ENCODE data around the gene ATRN.
"Not testable (repeated sequence)": the region's sequence is repeated elsewhere in the genome, so short reads cannot be mapped to it uniquely, and the experiment has no call there.

ATRN gene

GRCh38 chr20:3470208-3470626, 601 bp upstream of the ATRN start:
- no peak for DNase-seq (ENCODE audit: low read depth)

GRCh38 chr20:3471397-3472021, 691 bp downstream of the ATRN start:
- DNase-seq (ENCODE audit: low read depth) = peak; percentile 10

- no peak for DNase-seq (ENCODE audit: low read depth)
Observed at GRCh38 chr20:3472105-3472504, 1.3 kb downstream of the ATRN start.

GRCh38 chr20:3473324-3473723, 2.5 kb downstream of the ATRN start:
- no peak for DNase-seq (ENCODE audit: low read depth)

- DNase-seq (ENCODE audit: low read depth) = no peak
Observed at GRCh38 chr20:3473944-3474343, 3.1 kb downstream of the ATRN start.

GRCh38 chr20:3477003-3477860, 6.4 kb downstream of the ATRN start:
- not testable (repeated sequence) for DNase-seq (ENCODE audit: low read depth)

- no peak for DNase-seq (ENCODE audit: low read depth)
Observed at GRCh38 chr20:3477861-3478544, 7.2 kb downstream of the ATRN start.

GRCh38 chr20:3479025-3479424, 8.2 kb downstream of the ATRN start:
- no peak for DNase-seq (ENCODE audit: low read depth)

- DNase-seq (ENCODE audit: low read depth) = no peak
Observed at GRCh38 chr20:3479759-3480615, 9.2 kb downstream of the ATRN start.

- DNase-seq (ENCODE audit: low read depth) = no peak
Observed at GRCh38 chr20:3483309-3483708, 12.5 kb downstream of the ATRN start.

GRCh38 chr20:3483784-3484183, 13.0 kb downstream of the ATRN start:
- DNase-seq (ENCODE audit: low read depth) = peak; percentile 19

GRCh38 chr20:3485913-3486312, 15.1 kb downstream of the ATRN start:
- no peak for DNase-seq (ENCODE audit: low read depth)

GRCh38 chr20:3486850-3487249, 16.0 kb downstream of the ATRN start:
- DNase-seq (ENCODE audit: low read depth) = no peak

GRCh38 chr20:3492669-3493068, 21.9 kb downstream of the ATRN start:
- no peak for DNase-seq (ENCODE audit: low read depth)

- DNase-seq (ENCODE audit: low read depth) = no peak
Observed at GRCh38 chr20:3494218-3494617, 23.4 kb downstream of the ATRN start.

- DNase-seq (ENCODE audit: low read depth) = no peak
Observed at GRCh38 chr20:3502878-3503277, 32.1 kb downstream of the ATRN start.

- no peak for DNase-seq (ENCODE audit: low read depth)
Observed at GRCh38 chr20:3505148-3505547, 34.3 kb downstream of the ATRN start.

- DNase-seq (ENCODE audit: low read depth) = no peak
Observed at GRCh38 chr20:3509064-3509463, 38.2 kb downstream of the ATRN start.

GRCh38 chr20:3510110-3510509, 39.3 kb downstream of the ATRN start:
- no peak for DNase-seq (ENCODE audit: low read depth)

- DNase-seq (ENCODE audit: low read depth) = not testable (repeated sequence)
Observed at GRCh38 chr20:3512239-3512638, 41.4 kb downstream of the ATRN start.

- no peak for DNase-seq (ENCODE audit: low read depth)
Observed at GRCh38 chr20:3514012-3514642, 43.3 kb downstream of the ATRN start.

All from ELR (cell line).